Prostate gland (tissue), 2 donors: ENCODE measurements around the gene LPCAT1. TPM values are rescaled to one million over a fixed set of nuclear protein-coding genes. Genes with fewer than 3 reads are reported as not detected.

Experiments
- DNase-seq: peaks from one replicate; pipeline ENCODE4 v3.0.0-alpha.2; 2019; ENCODE audit warnings: low spot score
- H3K27ac ChIP-seq, 2 donors: fragments of 200-600 bp; sonication (generic); 2 replicates each; pipeline ENCODE4 v1.5.1; 2017 to 2019
- H3K27me3 ChIP-seq: fragments of 200-600 bp; sonication (generic); replicated peaks from 2 replicates; pipeline ENCODE4 v1.5.1; 2019; ENCODE audit not compliant: insufficient read depth
- H3K36me3 ChIP-seq, 2 donors: fragments of 200-600 bp; sonication (generic); 1 replicate in 1 of 2; 2 replicates in 1 of 2; pipeline versions ENCODE4 v1.5.1 to v1.8.1; 2017 to 2019
- H3K4me1 ChIP-seq: fragments of 200-600 bp; sonication (generic); replicated peaks from 2 replicates; pipeline ENCODE4 v1.5.1; 2019
- H3K4me3 ChIP-seq, 2 donors: fragments of 200-600 bp; sonication (generic); 2 replicates each; pipeline ENCODE4 v1.5.1; 2017 to 2019
- H3K9me3 ChIP-seq: fragments of 200-600 bp; sonication (generic); 2 replicates; pipeline ENCODE4 v1.5.1; 2017
- POLR2A ChIP-seq: fragments of 450-650 bp; IDR thresholded peaks from one replicate; pipeline ENCODE4 v1.6.1; 2016; ENCODE audit warnings: antibody characterized with exemption, mild to moderate bottlenecking
- POLR2AphosphoS5 ChIP-seq: sonication (generic); formaldehyde crosslinking; IDR thresholded peaks from one replicate; pipeline ENCODE4 v1.6.1; 2017; ENCODE audit warnings: antibody characterized with exemption
- WGBS: methylation state at CpG from one replicate; pipeline ENCODE4 v1.1.5; 2018; 5-methylcytosine and 5-hydroxymethylcytosine counted together
- intact Hi-C: fragments of 100-400 bp; cut with DNase I; formaldehyde crosslinking; loops from one replicate; pipeline ENCODE4 v1.14.2; 2022
- total RNA-seq, 2 donors: library from RNA; depleted of rRNA; stranded (reverse); fragments of >200 nt; gene quantifications; one replicate each; pipeline ENCODE4 v1.1.0, GENCODE V29; 2016
- TF ChIP-seq, protein P1 (sequence below), 4 experiments: fragments of 200-600 bp in 2 of 4; fragments of 450-650 bp in 2 of 4; sonication (generic) in 2 of 4; IDR thresholded peaks; 1 replicate in 3 of 4; 2 replicates in 1 of 4; pipeline ENCODE4 v1.5.1; 2016 to 2019; ENCODE audit warnings: antibody characterized with exemption in 4 of 4, mild to moderate bottlenecking in 2 of 4, moderate library complexity in 2 of 4

The LPCAT1 gene
- total RNA-seq, 2 donors from 2014 or later: 22.6 to 23.9 TPM

GRCh38 chr5:1503241-1504068, 20.3 kb downstream of the LPCAT1 start:
- intact Hi-C loops: no loop called here
- peaks cover 7% of the 10 kb centered on the region for H3K4me1 ChIP-seq
- TF ChIP-seq, protein P1, sequence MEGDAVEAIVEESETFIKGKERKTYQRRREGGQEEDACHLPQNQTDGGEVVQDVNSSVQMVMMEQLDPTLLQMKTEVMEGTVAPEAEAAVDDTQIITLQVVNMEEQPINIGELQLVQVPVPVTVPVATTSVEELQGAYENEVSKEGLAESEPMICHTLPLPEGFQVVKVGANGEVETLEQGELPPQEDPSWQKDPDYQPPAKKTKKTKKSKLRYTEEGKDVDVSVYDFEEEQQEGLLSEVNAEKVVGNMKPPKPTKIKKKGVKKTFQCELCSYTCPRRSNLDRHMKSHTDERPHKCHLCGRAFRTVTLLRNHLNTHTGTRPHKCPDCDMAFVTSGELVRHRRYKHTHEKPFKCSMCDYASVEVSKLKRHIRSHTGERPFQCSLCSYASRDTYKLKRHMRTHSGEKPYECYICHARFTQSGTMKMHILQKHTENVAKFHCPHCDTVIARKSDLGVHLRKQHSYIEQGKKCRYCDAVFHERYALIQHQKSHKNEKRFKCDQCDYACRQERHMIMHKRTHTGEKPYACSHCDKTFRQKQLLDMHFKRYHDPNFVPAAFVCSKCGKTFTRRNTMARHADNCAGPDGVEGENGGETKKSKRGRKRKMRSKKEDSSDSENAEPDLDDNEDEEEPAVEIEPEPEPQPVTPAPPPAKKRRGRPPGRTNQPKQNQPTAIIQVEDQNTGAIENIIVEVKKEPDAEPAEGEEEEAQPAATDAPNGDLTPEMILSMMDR (IDR thresholded peaks at IDR 0.05): no peak
- TF ChIP-seq POLR2AphosphoS5: no peak
- no peak for TF ChIP-seq POLR2A
- H3K4me3 ChIP-seq: no peak overlapping the region
- 75% methylated on average over 24 of the region's 24 CpGs for WGBS
- no peak for DNase-seq
- no peaks in the 10 kb centered on the region for H3K27me3 ChIP-seq
- H3K36me3 ChIP-seq: no peaks in the 10 kb centered on the region
- H3K9me3 ChIP-seq: no peaks in the 10 kb centered on the region
- no peak overlapping the region for H3K27ac ChIP-seq

DNA sequence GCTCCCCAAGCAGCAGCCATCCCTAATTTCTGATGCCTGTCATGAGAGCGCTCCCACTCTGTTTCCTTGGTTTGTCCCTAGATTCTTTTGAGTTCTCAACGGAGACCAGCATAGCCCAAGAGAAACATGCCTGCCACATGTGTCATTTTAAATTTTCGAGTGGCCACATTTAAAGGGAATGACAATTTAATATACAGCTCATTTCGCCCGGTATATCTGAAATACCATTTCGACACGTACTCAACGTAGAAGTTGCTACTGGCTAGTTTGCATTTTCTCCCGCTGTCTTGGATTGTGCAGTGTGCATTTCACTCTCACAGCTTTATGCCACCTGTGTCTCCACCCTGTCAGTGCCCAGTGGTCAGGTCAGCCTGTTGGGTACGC, 21.0 kb downstream of the LPCAT1 start:
- intact Hi-C loops: no loop called here
- Histone ChIP-seq H3K27ac (no peak overlapping the region), H3K4me1 (peaks cover 7% of the 10 kb centered on the region), H3K36me3 (no peaks in the 10 kb centered on the region), H3K4me3 (no peak overlapping the region), H3K27me3 (no peaks in the 10 kb centered on the region), H3K9me3 (no peaks in the 10 kb centered on the region)
- TF ChIP-seq POLR2AphosphoS5: no peak
- no peak for TF ChIP-seq POLR2A
- 94% methylated on average over 10 of the region's 10 CpGs for WGBS
- DNase-seq: no peak

DNA sequence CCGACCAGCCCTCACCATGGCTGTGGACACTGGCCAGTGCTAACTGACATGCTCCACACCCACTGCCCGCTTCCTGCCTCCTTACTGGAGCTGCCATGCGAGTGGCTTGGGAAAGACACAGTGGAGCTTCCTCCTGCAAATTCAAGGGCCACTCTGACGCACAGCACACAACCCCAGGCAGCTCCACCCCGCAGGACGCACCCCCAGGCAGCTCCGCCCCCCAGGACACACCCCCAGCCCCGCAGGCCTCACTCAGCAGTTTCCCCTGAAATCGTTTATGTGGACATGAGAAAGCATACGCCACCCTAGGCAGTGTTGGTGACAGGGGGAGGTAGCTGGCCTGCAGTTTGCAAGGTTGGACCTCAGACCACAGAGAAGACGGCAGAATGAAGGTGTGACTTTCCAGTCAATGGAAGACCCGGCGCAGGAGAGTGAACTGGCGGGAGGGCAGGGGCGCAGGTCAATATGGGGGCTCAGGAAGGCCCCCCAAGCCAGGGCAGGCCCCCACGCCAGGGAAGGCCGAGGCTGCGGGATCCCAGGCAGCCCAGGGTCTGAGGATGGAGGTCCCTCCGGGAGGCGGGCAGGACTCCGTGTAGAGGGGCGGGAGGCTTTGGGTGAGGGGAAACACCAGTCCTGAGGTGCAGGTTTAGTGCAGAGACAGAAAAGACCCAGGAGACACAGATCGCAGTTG, 21.6 kb downstream of the LPCAT1 start:
- DNase-seq: no peak
- H3K4me3 ChIP-seq: no peak overlapping the region
- WGBS: 81% methylated on average over 23 of the region's 23 CpGs
- H3K27ac ChIP-seq: no peak overlapping the region
- H3K4me1 ChIP-seq: peaks cover 7% of the 10 kb centered on the region
- no peak for TF ChIP-seq POLR2A
- H3K36me3 ChIP-seq: no peaks in the 10 kb centered on the region
- H3K9me3 ChIP-seq: no peaks in the 10 kb centered on the region
- intact Hi-C loops: no loop called here
- no peaks in the 10 kb centered on the region for H3K27me3 ChIP-seq

DNA sequence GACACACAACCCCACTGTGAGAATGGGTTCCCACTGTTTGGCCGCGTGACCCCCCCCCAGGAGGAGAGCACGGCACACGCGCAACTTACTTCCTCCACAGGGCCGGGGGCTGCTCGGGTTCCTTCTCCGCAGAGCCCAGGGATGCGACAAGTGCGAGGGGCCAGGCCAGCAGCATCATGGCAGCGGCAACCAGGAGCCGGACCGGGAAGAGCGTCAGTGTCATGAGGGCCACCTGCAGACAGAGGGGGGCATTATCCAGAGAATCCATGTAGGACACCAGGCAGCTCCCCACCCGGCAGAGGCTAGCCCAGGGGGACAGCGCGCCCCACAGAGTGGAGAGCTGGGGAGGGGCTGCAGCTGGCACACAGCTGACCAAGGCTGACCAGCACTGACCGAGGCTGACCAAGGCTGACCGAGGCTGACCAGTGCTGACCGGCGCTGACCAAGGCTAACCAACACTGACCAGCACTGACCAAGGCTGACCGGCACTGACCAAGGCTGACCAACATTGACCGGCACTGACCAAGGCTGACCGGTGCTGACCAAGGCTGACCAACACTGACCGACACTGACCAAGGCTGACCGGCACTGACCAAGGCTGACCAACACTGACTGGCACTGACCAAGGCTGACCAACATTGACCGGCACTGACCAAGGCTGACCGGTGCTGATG, 22.3 kb downstream of the LPCAT1 start:
- H3K4me3 ChIP-seq: no peak overlapping the region
- TF ChIP-seq POLR2AphosphoS5: no peak
- no peak for TF ChIP-seq POLR2A
- TF ChIP-seq, protein P1 (IDR thresholded peaks at IDR 0.05): no peak
- no peak overlapping the region for H3K27ac ChIP-seq
- no peaks in the 10 kb centered on the region for H3K27me3 ChIP-seq
- H3K36me3 ChIP-seq: no peaks in the 10 kb centered on the region
- no peaks in the 10 kb centered on the region for H3K9me3 ChIP-seq
- intact Hi-C loops: no loop called here
- WGBS: 93% methylated on average over 27 of the region's 28 CpGs
- no peak for DNase-seq
- peaks cover 7% of the 10 kb centered on the region for H3K4me1 ChIP-seq

DNA sequence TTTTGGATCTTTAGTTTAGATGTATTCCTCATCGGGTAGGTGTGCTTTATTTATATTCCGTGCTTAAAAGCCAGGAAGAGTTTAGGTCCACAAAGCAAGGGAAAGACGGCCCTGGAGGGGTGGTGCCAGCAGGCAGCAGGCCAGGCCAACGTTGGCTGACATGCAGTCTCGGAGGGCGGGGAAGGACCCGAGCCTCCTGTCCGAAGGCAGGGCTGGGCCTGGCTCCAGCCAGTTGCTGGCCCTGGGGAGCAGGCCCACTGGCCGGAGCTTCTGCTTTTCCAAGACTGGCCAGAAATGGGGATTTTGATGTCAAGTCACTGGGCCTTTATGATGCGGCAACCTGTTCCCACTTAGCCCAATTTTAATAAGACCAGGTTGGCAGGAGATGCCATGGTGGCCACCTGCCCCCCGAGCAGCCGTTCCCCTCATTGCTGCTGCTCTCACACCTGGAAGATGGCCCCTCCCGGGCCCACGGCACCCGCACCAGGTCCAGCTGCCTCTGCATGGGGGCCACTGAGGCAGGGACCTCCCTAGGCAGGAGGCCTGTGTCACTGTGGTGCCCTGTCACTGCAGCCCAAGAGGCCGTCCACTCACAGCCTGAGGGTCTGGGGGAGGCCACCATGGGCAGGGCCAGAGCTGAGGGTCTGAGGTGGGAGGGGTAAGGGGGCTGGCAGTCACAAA, 23.2 kb downstream of the LPCAT1 start:
- Histone ChIP-seq H3K9me3 (no peaks in the 10 kb centered on the region), H3K27me3 (no peaks in the 10 kb centered on the region), H3K36me3 (no peaks in the 10 kb centered on the region), H3K27ac (no peak overlapping the region), H3K4me3 (no peak overlapping the region), H3K4me1 (peaks cover 7% of the 10 kb centered on the region)
- intact Hi-C loops: no loop called here
- 29% methylated on average over 16 of the region's 16 CpGs for WGBS
- peak; percentile 45 for DNase-seq
- TF ChIP-seq POLR2AphosphoS5: peak; percentile 46
- TF ChIP-seq POLR2A: no peak

DNA sequence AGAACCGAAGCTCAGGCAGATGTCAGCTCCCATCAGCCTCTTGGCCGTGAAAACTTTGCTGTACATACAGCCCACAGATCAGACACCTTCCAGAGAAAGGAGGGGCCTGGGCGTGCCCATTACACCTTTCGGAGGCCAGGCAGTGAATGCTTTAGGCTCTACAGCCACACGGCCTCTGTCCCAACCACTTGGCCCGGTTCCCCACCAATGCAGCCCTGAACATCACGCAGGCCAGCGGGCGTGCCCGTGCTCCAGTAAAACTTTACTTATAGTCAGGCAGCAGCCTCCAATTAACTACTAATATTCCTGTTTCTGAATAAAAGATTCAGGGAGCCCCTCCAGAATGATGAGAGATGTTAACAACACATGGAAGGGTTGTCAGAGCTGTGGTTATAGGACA, 23.9 kb downstream of the LPCAT1 start:
- no peak overlapping the region for H3K27ac ChIP-seq
- no peaks in the 10 kb centered on the region for H3K9me3 ChIP-seq
- intact Hi-C loops: no loop called here
- H3K27me3 ChIP-seq: no peaks in the 10 kb centered on the region
- TF ChIP-seq, protein P1 (IDR thresholded peaks at IDR 0.05): no peak
- TF ChIP-seq POLR2AphosphoS5 (no peak), POLR2A (no peak)
- no peaks in the 10 kb centered on the region for H3K36me3 ChIP-seq
- WGBS: 45% methylated on average over 10 of the region's 10 CpGs
- no peak for DNase-seq
- no peak overlapping the region for H3K4me3 ChIP-seq
- peaks cover 7% of the 10 kb centered on the region for H3K4me1 ChIP-seq
